Trophoblast cell (in vitro differentiated cells and primary cell): ENCODE results near the gene NTM.

Experiments
- DNase-seq, 2 donors: peaks; one replicate each; pipeline ENCODE4 v3.0.0-alpha.2; 2016
- H2AFZ ChIP-seq: 2 replicates; pipeline ENCODE4 v1.6.1; 2013; ENCODE audit warnings: low read length, moderate library complexity, mild to moderate bottlenecking; ENCODE audit not compliant: insufficient read depth, poor library complexity
- H2AK5ac ChIP-seq: 2 replicates; pipeline ENCODE4 v1.6.1; 2013; ENCODE audit warnings: mild to moderate bottlenecking, low read length
- H2BK120ac ChIP-seq: 2 replicates; pipeline ENCODE4 v1.6.1; 2013; ENCODE audit warnings: low read length, mild to moderate bottlenecking, moderate library complexity; ENCODE audit not compliant: insufficient read depth, poor library complexity
- H2BK12ac ChIP-seq: 2 replicates; pipeline ENCODE4 v1.6.1; 2013; ENCODE audit warnings: mild to moderate bottlenecking, low read length, moderate library complexity
- H2BK5ac ChIP-seq: 2 replicates; pipeline ENCODE4 v1.6.1; 2013; ENCODE audit warnings: low read length, low read depth, moderate library complexity, mild to moderate bottlenecking; ENCODE audit not compliant: poor library complexity
- H3K14ac ChIP-seq: 2 replicates; pipeline ENCODE4 v1.6.1; 2013; ENCODE audit warnings: mild to moderate bottlenecking, low read length
- H3K18ac ChIP-seq: 2 replicates; pipeline ENCODE4 v1.6.1; 2013; ENCODE audit warnings: mild to moderate bottlenecking, low read length
- H3K23ac ChIP-seq: 2 replicates; pipeline ENCODE4 v1.6.1; 2013; ENCODE audit warnings: low read length
- H3K27ac ChIP-seq: 2 replicates; pipeline ENCODE4 v1.5.1; 2013; ENCODE audit warnings: low read depth, mild to moderate bottlenecking, inconsistent platforms, low read length, moderate library complexity
- H3K27me3 ChIP-seq: 2 replicates; pipeline ENCODE4 v1.6.1; 2013; ENCODE audit warnings: inconsistent platforms, mild to moderate bottlenecking, low read length, moderate library complexity; ENCODE audit not compliant: insufficient read depth
- H3K36me3 ChIP-seq, 2 experiments: 1 replicate in 1 of 2; 2 replicates in 1 of 2; pipeline ENCODE4 v1.6.1; 2013; ENCODE audit warnings: low read length in 2 of 2, mild to moderate bottlenecking in 2 of 2, moderate library complexity in 1 of 2; ENCODE audit not compliant: insufficient read depth in 2 of 2, control insufficient read depth in 1 of 2
- H3K4ac ChIP-seq: 2 replicates; pipeline ENCODE4 v1.6.1; 2013; ENCODE audit warnings: low read depth, mild to moderate bottlenecking, low read length, moderate library complexity
- H3K4me1 ChIP-seq, 2 experiments: 1 replicate in 1 of 2; 2 replicates in 1 of 2; pipeline ENCODE4 v1.6.1; 2013; ENCODE audit warnings: low read length in 2 of 2, mild to moderate bottlenecking in 2 of 2, moderate library complexity in 1 of 2; ENCODE audit not compliant: insufficient read depth in 2 of 2, control insufficient read depth in 1 of 2
- H3K4me2 ChIP-seq: 2 replicates; pipeline ENCODE4 v1.6.1; 2013; ENCODE audit warnings: inconsistent platforms, mild to moderate bottlenecking, low read length, moderate library complexity
- H3K4me3 ChIP-seq: 2 replicates; pipeline ENCODE4 v1.5.1; 2013; ENCODE audit warnings: mild to moderate bottlenecking, low read depth, low read length, inconsistent platforms
- H3K79me1 ChIP-seq: one replicate; pipeline ENCODE4 v1.6.1; 2013; ENCODE audit warnings: low read length
- H3K79me2 ChIP-seq: 2 replicates; pipeline ENCODE4 v1.6.1; 2013; ENCODE audit warnings: low read length, mild to moderate bottlenecking; ENCODE audit not compliant: control insufficient read depth, insufficient read depth, poor library complexity
- H3K9ac ChIP-seq: 2 replicates; pipeline ENCODE4 v1.6.1; 2013; ENCODE audit warnings: mild to moderate bottlenecking, low read length
- H3K9me3 ChIP-seq: 2 replicates; pipeline ENCODE4 v1.6.1; 2013; ENCODE audit warnings: low read depth, mild to moderate bottlenecking, control low read depth, inconsistent platforms, low read length; ENCODE audit not compliant: insufficient read depth
- H4K12ac ChIP-seq: 2 replicates; pipeline ENCODE4 v1.6.1; 2013; ENCODE audit warnings: low read depth, mild to moderate bottlenecking, low read length, moderate library complexity
- H4K8ac ChIP-seq: 2 replicates; pipeline ENCODE4 v1.6.1; 2013; ENCODE audit warnings: low read depth, mild to moderate bottlenecking, low read length, moderate library complexity
- H4K91ac ChIP-seq: one replicate; pipeline ENCODE4 v1.6.1; 2013; ENCODE audit warnings: low read depth, mild to moderate bottlenecking, low read length, moderate library complexity
- WGBS: extraction: QIAGEN DNeasy Blood & Tissue Kit; methylation state at CpG from one replicate; pipeline ENCODE4 v1.1.7; 2013; ENCODE audit warnings: missing lambda C conversion rate; ENCODE audit not compliant: insufficient read length, insufficient coverage; ENCODE audit errors: extremely low coverage; 5-methylcytosine and 5-hydroxymethylcytosine counted together

The NTM gene

DNA sequence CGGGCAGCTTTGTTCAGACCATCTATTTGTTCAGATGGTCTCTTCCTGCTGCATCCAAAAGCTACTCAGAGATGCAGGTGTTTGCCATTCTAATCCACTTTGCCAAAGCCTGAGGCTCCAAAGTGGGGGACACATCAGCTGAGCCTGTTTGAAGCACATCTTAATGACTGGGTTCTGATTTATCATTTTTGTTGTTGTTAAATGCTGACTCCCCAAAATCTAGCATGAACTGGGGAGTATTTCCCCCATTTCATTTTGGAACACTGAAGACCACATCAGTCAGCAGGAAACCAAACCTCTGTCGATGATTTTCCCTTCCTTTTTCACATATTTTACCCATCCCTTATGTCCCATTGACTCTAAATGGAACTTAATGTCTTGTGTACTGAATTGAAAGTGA lies 262.6 kb downstream of the NTM start:
- Histone ChIP-seq H3K9ac (no peak overlapping the region), H3K4ac (no peak overlapping the region), H3K4me2 (no peak overlapping the region), H4K8ac (no peak overlapping the region), H3K23ac (no peak overlapping the region), H3K79me2 (no peaks in the 10 kb centered on the region), H2BK12ac (no peak overlapping the region), H3K36me3 (no peaks in the 10 kb centered on the region), H3K79me1 (no peaks in the 10 kb centered on the region), H3K27me3 (no peaks in the 10 kb centered on the region), H3K4me1 (no peaks in the 10 kb centered on the region), H3K4me3 (no peak overlapping the region), H4K12ac (no peak overlapping the region), H4K91ac (no peak overlapping the region), H2BK120ac (no peak overlapping the region), H2BK5ac (no peak overlapping the region), H3K9me3 (peaks cover 2% of the 10 kb centered on the region), H3K18ac (no peak overlapping the region), H2AFZ (no peak overlapping the region), H3K14ac (no peak overlapping the region), H3K27ac (no peak overlapping the region), H2AK5ac (no peak overlapping the region)
- no peak for DNase-seq
- no CpG with 5 or more reads among the region's 2 CpGs for WGBS

DNA sequence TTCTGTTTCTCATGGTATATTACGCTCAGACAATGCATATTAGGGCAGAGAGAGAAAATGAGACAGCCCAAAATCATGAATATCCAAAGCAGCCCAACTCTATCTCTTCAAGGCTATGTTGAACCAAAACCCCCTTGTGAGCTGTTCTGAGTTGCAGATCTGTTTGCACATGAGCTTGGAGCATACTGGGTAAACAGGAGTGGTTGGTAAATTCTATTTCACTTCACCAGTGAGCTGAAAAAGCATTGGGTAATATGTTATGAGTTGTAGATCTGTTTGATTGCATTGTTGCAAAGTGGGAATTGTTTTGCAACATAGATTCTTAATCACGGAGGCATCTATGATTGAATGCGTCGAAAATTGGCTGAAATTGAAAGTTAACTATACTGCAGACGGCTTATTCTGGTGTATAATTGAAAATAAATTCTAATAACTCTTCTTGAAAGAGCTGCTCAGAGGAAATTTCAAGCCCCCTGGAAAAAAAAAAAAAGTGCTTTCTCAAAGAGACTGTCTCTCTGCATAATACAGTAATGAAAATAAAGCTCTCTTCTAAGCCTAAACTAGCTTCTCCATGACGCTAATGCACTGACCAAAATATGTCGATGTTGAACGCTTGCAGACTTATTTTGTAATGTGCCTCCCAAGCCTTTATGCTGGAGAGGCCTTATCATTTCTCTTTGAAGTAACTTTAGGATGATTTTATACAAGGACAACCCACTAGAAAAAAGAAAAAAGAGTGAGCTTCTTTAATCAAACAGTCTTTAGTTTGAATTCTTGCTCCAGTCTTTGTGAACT lies 263.7 kb downstream of the NTM start:
- Histone ChIP-seq H2BK12ac (no peak overlapping the region), H3K9ac (no peak overlapping the region), H3K79me2 (no peaks in the 10 kb centered on the region), H3K4me1 (no peaks in the 10 kb centered on the region), H4K91ac (no peak overlapping the region), H3K14ac (no peak overlapping the region), H3K4me2 (no peak overlapping the region), H4K8ac (no peak overlapping the region), H2BK120ac (no peak overlapping the region), H3K27ac (no peak overlapping the region), H3K36me3 (no peaks in the 10 kb centered on the region), H3K4me3 (no peak overlapping the region), H2BK5ac (no peak overlapping the region), H2AFZ (no peak overlapping the region), H2AK5ac (no peak overlapping the region), H3K9me3 (peaks cover 2% of the 10 kb centered on the region), H3K27me3 (no peaks in the 10 kb centered on the region), H3K18ac (no peak overlapping the region), H3K79me1 (no peaks in the 10 kb centered on the region), H3K23ac (no peak overlapping the region), H3K4ac (no peak overlapping the region), H4K12ac (no peak overlapping the region)
- WGBS: no CpG with 5 or more reads among the region's 8 CpGs
- DNase-seq: peak in 1 of 2 donors; percentile 12

DNA sequence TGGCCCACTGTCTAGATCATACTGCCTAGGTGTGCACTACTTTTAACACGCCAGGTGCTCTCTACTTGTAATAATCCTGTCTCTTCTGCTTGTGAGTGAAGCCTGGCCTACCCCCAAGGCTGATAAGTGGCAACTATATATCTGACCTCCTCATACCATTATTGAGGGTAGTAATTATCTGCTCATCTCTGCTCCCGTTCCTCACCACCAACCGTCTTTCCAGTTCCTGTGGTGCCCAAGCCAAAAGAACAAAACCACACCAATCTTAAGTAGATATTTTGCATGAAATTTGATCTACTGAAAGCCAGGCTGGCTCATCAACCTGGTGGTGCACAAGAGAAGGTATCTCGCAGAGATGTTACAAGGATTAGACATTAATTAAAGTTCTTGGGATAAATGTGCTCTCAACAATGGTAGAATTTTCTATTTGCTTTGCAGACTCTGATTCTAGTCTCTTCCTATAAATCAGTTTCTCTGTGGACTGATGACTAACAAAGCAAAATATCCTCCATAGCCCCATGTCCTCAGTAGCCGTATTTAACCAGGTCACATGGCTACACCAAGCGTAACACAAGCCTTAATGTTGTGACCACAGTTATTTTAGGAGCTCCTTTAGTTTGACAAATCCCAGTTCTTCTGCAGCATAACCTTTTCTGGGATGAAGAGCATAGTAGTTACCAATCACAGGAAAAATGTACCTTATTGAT lies 267.2 kb downstream of the NTM start:
- Histone ChIP-seq H3K9me3 (peaks cover 2% of the 10 kb centered on the region), H3K9ac (no peak overlapping the region), H2BK12ac (no peak overlapping the region), H2AFZ (no peak overlapping the region), H3K14ac (no peak overlapping the region), H3K27me3 (no peaks in the 10 kb centered on the region), H3K4me1 (no peaks in the 10 kb centered on the region), H3K36me3 (no peaks in the 10 kb centered on the region), H4K12ac (no peak overlapping the region), H3K4me3 (no peak overlapping the region), H2AK5ac (no peak overlapping the region), H3K27ac (no peak overlapping the region), H3K4ac (no peak overlapping the region), H4K8ac (no peak overlapping the region), H4K91ac (no peak overlapping the region), H3K79me1 (no peaks in the 10 kb centered on the region), H2BK120ac (no peak overlapping the region), H3K79me2 (no peaks in the 10 kb centered on the region), H3K23ac (no peak overlapping the region), H3K4me2 (no peak overlapping the region), H3K18ac (no peak overlapping the region), H2BK5ac (no peak overlapping the region)
- WGBS: no CpG with 5 or more reads among the region's 6 CpGs
- DNase-seq: peak in 1 of 2 donors; percentile 4

DNA sequence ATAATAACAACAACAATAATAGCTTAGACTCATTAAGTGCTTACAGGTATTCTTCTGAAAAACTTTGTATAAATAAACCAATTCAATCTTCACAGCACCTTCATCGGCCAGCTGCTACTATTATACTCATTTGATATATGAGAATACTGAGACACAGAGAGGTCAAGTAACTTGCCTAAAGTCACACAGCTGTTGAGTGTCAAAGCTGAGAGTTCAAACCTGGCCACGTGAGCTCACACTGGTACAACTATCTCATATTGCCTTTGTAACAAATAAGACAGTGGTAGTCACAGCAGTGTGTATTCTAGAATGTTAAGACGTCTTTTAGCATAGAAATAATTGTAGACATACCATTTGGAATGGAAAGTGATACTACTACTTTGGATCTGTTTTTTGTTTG lies 268.5 kb downstream of the NTM start:
- Histone ChIP-seq H2AK5ac (no peak overlapping the region), H3K79me1 (no peaks in the 10 kb centered on the region), H2BK5ac (no peak overlapping the region), H3K4me1 (no peaks in the 10 kb centered on the region), H2BK12ac (no peak overlapping the region), H3K23ac (no peak overlapping the region), H3K4me2 (no peak overlapping the region), H3K27ac (no peak overlapping the region), H3K4ac (no peak overlapping the region), H3K4me3 (no peak overlapping the region), H3K79me2 (no peaks in the 10 kb centered on the region), H3K14ac (no peak overlapping the region), H4K91ac (no peak overlapping the region), H3K18ac (no peak overlapping the region), H3K36me3 (no peaks in the 10 kb centered on the region), H2BK120ac (no peak overlapping the region), H3K27me3 (no peaks in the 10 kb centered on the region), H4K12ac (no peak overlapping the region), H4K8ac (no peak overlapping the region), H3K9ac (no peak overlapping the region), H3K9me3 (peaks cover 3% of the 10 kb centered on the region), H2AFZ (no peak overlapping the region)
- WGBS: no CpG with 5 or more reads among the region's 3 CpGs
- DNase-seq: no peak
